Measurements from ENCODE around the gene TICAM2.

Gene TICAM2

GRCh38 chr5:115607935-115608334 is 5.7 kb upstream of the TICAM2 start:
- no peak for DNase-seq (ENCODE audit: low read depth in 2 of 2)

- DNase-seq (ENCODE audit: low read depth in 2 of 2) = no peak
Observed at GRCh38 chr5:115605436-115605835, 3.2 kb upstream of the TICAM2 start.

- no peak for DNase-seq (ENCODE audit: low read depth in 2 of 2)
Observed at GRCh38 chr5:115602591-115603125, 379 bp upstream of the TICAM2 start.

GRCh38 chr5:115600766-115601165 is 1.5 kb downstream of the TICAM2 start:
- DNase-seq (ENCODE audit: low read depth in 2 of 2) = no peak

GRCh38 chr5:115599924-115600323 is 2.4 kb downstream of the TICAM2 start:
- no peak for DNase-seq (ENCODE audit: low read depth in 2 of 2)

GRCh38 chr5:115599502-115599901 is 2.8 kb downstream of the TICAM2 start:
- DNase-seq (ENCODE audit: low read depth in 2 of 2) = no peak

GRCh38 chr5:115594128-115595047 is 7.9 kb downstream of the TICAM2 start:
- DNase-seq (ENCODE audit: low read depth in 2 of 2) = no peak

GRCh38 chr5:115589043-115589442 is 13.2 kb downstream of the TICAM2 start:
- no peak for DNase-seq (ENCODE audit: low read depth in 2 of 2)

- DNase-seq (ENCODE audit: low read depth in 2 of 2) = no peak
Observed at GRCh38 chr5:115588640-115589039, 13.6 kb downstream of the TICAM2 start.

- no peak for DNase-seq (ENCODE audit: low read depth in 2 of 2)
Observed at GRCh38 chr5:115586525-115587146, 15.6 kb downstream of the TICAM2 start.

GRCh38 chr5:115585265-115585664 is 17.0 kb downstream of the TICAM2 start:
- no peak for DNase-seq (ENCODE audit: low read depth in 2 of 2)

- no peak for DNase-seq (ENCODE audit: low read depth in 2 of 2)
Observed at GRCh38 chr5:115584501-115584900, 17.8 kb downstream of the TICAM2 start.

GRCh38 chr5:115583474-115583873 is 18.8 kb downstream of the TICAM2 start:
- no peak for DNase-seq (ENCODE audit: low read depth in 2 of 2)

- no peak for DNase-seq (ENCODE audit: low read depth in 2 of 2)
Observed at GRCh38 chr5:115580941-115581340, 21.3 kb downstream of the TICAM2 start.

GRCh38 chr5:115579747-115580173 is 22.5 kb downstream of the TICAM2 start:
- DNase-seq (ENCODE audit: low read depth in 2 of 2) = no peak

GRCh38 chr5:115579216-115579615 is 23.1 kb downstream of the TICAM2 start:
- no peak for DNase-seq (ENCODE audit: low read depth in 2 of 2)

GRCh38 chr5:115578657-115579056 is 23.6 kb downstream of the TICAM2 start:
- DNase-seq (ENCODE audit: low read depth in 2 of 2) = no peak

- no peak for DNase-seq (ENCODE audit: low read depth in 2 of 2)
Observed at GRCh38 chr5:115577741-115578140, 24.5 kb downstream of the TICAM2 start.

- no peak for DNase-seq (ENCODE audit: low read depth in 2 of 2)
Observed at GRCh38 chr5:115577329-115577728, 24.9 kb downstream of the TICAM2 start.

GRCh38 chr5:115575167-115576070 is 26.9 kb downstream of the TICAM2 start:
- no peak for DNase-seq (ENCODE audit: low read depth in 2 of 2)

- DNase-seq (ENCODE audit: low read depth in 2 of 2) = peak in 1 of 2 experiments; percentile 22
Observed at GRCh38 chr5:115573133-115573532, 29.1 kb downstream of the TICAM2 start.

GRCh38 chr5:115571441-115571878 is 30.8 kb downstream of the TICAM2 start:
- no peak for DNase-seq (ENCODE audit: low read depth in 2 of 2)
